ENCODE data around the gene PTPRN2.
"Not testable (repeated sequence)": the region's sequence is repeated elsewhere in the genome, so short reads cannot be mapped to it uniquely, and the experiment has no call there.

PTPRN2 gene

DNA sequence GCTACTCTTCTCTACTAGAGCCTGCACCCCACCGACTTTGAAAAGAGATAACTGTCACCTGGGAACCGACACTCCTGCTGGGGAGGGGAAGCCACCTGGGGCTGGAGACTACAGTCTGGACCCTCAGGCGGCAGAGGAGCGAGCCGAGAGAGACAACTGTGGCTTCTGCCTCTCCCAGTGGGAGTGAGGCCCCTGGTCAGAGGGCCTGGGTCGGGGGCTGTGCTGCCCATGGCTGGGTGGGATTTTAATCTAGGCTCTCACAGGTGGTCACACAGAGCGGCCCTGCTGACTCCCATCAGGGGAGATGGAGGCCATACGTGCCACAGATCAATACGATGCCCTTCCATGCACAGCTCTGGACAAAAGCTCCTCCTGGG, 878.7 kb downstream of the PTPRN2 start:
- TF ChIP-seq, protein P1, sequence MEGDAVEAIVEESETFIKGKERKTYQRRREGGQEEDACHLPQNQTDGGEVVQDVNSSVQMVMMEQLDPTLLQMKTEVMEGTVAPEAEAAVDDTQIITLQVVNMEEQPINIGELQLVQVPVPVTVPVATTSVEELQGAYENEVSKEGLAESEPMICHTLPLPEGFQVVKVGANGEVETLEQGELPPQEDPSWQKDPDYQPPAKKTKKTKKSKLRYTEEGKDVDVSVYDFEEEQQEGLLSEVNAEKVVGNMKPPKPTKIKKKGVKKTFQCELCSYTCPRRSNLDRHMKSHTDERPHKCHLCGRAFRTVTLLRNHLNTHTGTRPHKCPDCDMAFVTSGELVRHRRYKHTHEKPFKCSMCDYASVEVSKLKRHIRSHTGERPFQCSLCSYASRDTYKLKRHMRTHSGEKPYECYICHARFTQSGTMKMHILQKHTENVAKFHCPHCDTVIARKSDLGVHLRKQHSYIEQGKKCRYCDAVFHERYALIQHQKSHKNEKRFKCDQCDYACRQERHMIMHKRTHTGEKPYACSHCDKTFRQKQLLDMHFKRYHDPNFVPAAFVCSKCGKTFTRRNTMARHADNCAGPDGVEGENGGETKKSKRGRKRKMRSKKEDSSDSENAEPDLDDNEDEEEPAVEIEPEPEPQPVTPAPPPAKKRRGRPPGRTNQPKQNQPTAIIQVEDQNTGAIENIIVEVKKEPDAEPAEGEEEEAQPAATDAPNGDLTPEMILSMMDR (IDR thresholded peaks at IDR 0.05; ENCODE audit: control insufficient read depth, extremely low read depth, insufficient read depth), result no peak
- no peak for DNase-seq (ENCODE audit: low read depth)
- H3K4me3 ChIP-seq (ENCODE audit: low read depth, low read length), result no peak overlapping the region

DNA sequence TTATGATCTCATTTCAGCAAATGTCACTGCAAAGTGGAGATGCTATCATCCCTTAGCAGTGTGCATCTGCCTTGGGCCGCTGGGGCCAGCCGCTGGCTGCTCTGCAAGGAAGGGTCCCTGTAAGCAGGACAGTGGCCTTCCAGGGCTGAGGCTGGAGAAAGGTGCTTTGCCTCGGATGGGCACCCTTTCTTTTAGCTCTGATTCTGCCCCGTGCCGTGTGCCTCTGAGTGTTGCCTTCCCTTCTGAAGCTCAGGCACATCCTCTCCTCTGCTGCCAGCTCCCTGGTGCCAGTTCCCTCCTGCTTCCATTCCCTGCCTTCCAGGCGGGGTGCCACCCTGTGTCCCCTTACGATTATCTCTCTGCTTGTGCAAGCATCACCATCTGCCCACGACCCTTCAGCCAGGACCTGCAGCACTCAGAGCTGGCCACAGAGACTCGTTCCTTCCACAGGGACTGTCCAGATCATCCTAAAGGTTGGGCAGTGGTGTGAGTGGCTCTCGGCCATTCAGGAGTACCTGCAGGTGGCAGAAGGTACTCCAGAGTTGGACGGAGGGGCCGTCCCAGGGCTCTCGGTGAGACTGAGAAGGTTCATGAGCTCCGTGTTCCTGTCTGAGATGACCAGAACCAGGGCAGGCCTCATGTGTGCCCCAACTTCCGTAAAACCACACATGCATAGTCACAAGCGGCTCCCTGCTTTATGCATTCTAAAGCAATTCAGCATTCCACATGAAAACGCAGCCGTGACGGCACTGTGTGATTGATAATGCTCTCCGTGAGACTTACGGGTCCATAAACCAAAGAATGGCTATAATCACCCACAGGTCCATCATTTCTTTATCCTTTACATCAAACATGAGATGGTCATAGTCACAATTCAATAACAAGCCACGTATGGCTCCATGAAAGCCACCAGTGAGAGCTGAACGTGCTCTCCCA, 879.4 kb downstream of the PTPRN2 start:
- TF ChIP-seq, protein P1 (IDR thresholded peaks at IDR 0.05; ENCODE audit: control insufficient read depth, extremely low read depth, insufficient read depth), result no peak
- no peak for DNase-seq (ENCODE audit: low read depth)
- no peak overlapping the region for H3K4me3 ChIP-seq (ENCODE audit: low read depth, low read length)

DNA sequence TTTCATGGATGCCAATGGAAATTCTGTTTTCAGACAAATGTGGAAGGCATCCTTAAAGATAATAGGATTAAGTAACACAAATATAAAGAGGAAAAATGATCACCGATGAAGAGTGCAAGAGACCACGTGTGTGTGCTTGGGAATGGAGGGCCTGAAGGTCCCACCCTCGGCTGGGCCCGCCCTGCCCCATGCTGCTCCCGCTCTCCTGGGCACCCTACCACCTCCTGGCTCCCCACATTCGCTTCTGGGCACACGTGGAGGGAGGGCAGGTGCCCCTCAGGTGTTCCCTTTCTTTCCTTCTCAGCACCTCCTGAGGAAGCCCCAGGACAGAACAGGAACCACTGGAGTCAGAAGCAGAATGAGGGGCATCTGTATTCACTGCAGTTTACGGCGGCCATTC, 883.3 kb downstream of the PTPRN2 start:
- no peak overlapping the region for H3K4me3 ChIP-seq (ENCODE audit: low read depth, low read length)

DNA sequence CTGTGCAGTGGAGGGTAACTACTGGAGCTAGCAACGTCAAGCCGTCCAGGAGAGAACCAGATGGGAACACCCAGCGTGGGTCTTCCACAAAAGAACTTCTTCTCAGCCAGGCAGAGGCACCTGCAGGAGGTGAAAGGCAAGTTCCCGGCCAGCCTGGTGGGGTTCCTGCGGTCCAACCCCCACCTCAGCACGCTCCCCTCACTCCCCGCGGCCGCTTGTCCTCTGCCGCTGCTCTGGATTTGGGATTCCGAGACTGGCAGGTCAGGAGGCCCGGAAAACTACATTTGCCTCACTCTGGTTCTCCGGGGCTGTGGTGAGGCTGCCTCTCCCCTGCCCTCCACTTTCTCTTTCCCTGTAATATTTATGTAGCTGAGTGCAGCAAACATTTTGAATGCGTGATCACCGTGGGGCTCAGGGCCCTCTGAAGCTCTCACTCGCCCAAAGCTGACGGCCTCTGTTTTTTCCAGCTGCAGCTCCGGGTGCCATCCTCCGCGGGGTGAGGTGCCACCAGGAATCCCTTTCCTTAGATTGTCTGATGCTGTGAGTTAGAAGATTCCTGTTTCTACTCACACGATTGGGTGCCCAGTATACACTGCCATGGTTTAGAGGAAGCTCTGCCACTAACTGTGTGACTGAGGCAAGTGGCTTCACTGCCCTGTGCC, 884.0 kb downstream of the PTPRN2 start:
- DNase-seq (ENCODE audit: low read depth), result no peak
- TF ChIP-seq, protein P1 (IDR thresholded peaks at IDR 0.05; ENCODE audit: control insufficient read depth, extremely low read depth, insufficient read depth), result no peak
- H3K4me3 ChIP-seq (ENCODE audit: low read depth, low read length), result no peak overlapping the region

More for the DNA sequence above, 883.3 kb downstream of the PTPRN2 start:
- no peak for DNase-seq (ENCODE audit: low read depth)
- TF ChIP-seq, protein P1 (IDR thresholded peaks at IDR 0.05; ENCODE audit: control insufficient read depth, extremely low read depth, insufficient read depth), result no peak

DNA sequence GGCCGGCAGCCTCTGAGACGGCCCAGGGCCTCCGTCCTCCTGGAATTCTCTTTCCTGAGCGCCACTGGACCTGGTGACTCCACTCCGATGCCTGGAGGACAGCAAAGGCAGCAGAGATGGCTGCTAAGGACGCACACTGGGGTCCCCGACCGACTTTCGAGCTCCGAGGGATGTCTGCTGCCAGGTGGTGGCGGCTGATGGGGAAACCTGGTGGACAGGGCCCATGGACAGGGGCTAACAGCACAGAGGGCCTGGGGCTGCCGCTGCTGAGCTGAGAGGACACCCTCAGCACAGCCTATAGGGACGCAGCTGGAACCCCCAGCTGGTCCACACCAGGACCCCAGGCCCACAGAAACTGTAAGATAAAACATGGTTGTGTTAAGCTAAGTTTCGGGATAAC, 884.5 kb downstream of the PTPRN2 start:
- no peak overlapping the region for H3K4me3 ChIP-seq (ENCODE audit: low read depth, low read length)
- TF ChIP-seq, protein P1 (IDR thresholded peaks at IDR 0.05; ENCODE audit: control insufficient read depth, extremely low read depth, insufficient read depth), result no peak
- no peak for DNase-seq (ENCODE audit: low read depth)

DNA sequence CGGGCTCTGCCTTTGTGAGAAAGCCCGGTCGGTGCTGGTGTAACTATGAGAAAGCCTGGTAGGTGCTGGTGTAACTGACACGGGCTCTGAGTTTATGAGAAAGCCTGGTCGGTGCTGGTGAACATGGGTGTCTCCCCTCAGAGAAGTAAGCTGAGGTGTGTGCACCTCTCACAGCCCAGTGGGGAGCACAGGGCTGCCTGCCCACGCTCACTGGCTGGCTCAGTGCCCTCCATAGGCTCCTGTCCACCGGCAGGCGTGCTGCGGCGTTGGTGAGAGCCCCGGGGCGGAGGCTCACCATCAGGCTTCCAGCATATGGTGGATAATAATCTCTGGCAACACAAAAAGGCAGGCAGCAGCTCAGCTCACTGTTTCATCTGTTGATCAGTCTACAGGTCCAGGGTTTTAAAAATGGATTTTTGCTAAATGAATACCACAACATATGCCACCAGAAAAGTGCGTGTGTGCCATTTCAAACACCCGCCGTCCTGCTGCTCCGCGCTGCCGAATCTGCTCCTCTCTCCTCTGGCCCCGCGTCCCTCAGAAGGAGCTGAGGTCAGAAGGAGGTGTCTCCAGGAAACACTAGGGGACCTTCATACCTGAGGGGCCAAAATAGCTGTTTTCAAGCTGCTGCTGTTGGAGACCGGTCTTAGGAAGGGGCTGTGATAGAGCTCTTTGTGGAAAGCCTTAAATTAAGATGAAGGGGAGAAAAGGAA, 885.2 kb downstream of the PTPRN2 start:
- TF ChIP-seq, protein P1 (IDR thresholded peaks at IDR 0.05; ENCODE audit: control insufficient read depth, extremely low read depth, insufficient read depth), result no peak

DNA sequence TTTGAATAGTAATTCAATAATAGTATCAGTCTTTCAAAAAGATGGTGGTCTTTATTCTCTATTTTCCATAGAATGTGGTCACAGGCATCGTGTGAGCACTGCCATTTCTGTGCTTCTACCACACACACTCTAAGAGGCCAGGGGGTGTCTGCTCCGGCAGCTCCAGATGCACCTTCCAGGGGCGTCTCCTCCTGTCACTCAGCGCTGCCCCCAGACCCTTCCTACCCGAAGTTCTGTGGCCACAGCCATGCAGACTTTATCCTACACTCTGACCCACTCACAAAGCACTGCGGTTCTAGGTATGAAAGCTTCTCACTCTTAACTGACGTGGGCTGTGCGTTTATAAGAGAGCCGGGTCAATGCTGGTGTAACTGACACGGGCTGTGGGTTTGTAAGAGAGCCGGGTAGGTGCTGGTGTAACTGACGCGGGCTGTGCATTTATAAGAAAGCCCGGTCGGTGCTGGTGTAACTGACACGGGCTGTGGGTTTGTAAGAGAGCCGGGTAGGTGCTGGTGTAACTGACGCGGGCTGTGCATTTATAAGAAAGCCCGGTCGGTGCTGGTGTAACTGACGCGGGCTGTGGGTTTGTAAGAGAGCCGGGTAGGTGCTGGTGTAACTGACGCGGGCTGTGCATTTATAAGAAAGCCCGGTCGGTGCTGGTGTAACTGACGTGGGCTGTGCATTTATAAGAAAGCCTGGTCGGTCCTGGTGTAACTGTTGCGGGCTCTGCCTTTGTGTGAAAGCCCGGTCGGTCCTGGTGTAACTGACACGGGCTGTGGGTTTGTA, 886.0 kb downstream of the PTPRN2 start:
- not testable (repeated sequence) for DNase-seq (ENCODE audit: low read depth); H3K4me3 ChIP-seq (ENCODE audit: low read depth, low read length)

More for the DNA sequence above, 885.2 kb downstream of the PTPRN2 start:
- H3K4me3 ChIP-seq (ENCODE audit: low read depth, low read length), result no peak overlapping the region
- DNase-seq (ENCODE audit: low read depth), result no peak

Measured in LNCaP clone FGC (cell line).